Measurements from ENCODE around the gene PRPF38A. TPM values are rescaled to one million over a fixed set of nuclear protein-coding genes. Genes with fewer than 3 reads are reported as not detected.
A peak's percentile ranks its signal among the peaks of the same experiment; 100 is the strongest.

PRPF38A gene, protein sequence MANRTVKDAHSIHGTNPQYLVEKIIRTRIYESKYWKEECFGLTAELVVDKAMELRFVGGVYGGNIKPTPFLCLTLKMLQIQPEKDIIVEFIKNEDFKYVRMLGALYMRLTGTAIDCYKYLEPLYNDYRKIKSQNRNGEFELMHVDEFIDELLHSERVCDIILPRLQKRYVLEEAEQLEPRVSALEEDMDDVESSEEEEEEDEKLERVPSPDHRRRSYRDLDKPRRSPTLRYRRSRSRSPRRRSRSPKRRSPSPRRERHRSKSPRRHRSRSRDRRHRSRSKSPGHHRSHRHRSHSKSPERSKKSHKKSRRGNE
- 10 to 100 TPM; 72.7 to 74.3 TPM for total RNA-seq
- 47.3 TPM for polyA plus RNA-seq (2013, experiment 1 of 2)
- 42.2 TPM for polyA plus RNA-seq (2013, experiment 2 of 2)
- long read RNA-seq, experiment 1, full-length matches to known transcripts, result 17 of 32 reads
- long read RNA-seq, experiment 1, partial matches to known transcripts, result 3 of 32 reads
- long read RNA-seq, experiment 1, other reads (novel, unspliced or antisense), result 12 of 32 reads
- long read RNA-seq, experiment 2, full-length matches to known transcripts, result 73 of 91 reads
- long read RNA-seq, experiment 2, partial matches to known transcripts, result 3 of 91 reads
- long read RNA-seq, experiment 2, other reads (novel, unspliced or antisense), result 15 of 91 reads
- long read RNA-seq, experiment 3, full-length matches to known transcripts, result 299 of 315 reads
- long read RNA-seq, experiment 3, partial matches to known transcripts, result 5 of 315 reads
- long read RNA-seq, experiment 3, other reads (novel, unspliced or antisense), result 11 of 315 reads
- long read RNA-seq, experiment 4, full-length matches to known transcripts, result 67 of 82 reads
- long read RNA-seq, experiment 4, partial matches to known transcripts, result 10 of 82 reads
- long read RNA-seq, experiment 4, other reads (novel, unspliced or antisense), result 5 of 82 reads

DNA sequence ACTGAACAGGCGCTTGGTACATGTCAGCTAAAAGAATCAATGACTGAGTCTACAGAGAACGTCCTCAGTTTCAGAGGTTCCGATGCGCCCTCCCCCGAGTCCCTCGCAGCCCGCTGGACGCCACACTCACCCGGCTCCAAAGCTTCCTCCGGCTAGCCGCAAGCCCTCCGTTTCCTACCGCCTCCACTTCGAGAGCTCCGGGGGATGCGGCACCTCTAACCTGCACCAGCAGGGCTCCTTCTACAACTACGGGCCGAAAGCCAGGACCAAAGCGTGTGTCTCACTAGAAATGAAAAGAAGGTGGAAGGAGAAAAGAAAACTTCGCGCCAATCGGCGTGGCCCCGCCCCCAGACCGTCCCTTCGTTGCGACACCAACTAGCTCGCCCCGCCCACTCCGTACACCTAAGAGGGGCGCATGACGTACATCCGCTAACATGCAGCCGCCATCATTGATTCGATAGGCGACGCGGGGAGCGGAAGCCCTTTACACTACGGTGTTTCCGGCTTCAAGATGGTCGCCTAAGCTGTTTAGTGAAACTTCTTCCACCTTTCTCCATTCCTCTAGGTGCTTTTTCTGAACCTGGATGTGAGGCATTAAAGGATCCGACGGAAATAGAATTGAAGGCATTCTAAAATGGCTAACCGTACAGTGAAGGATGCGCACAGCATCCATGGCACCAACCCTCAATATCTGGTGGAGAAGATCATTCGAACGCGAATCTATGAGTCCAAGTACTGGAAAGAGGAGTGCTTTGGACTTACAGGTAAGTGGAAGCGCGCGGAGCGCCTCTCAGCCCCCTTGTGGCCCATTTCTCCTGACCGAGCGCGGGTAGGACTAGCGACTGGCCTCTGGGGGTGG lies at the start of gene PRPF38A, which contains the start of gene ORC1:
PRPF38A (plus strand) TSS at position 487 of the 859 bp plus-strand sequence; CDS start at position 635, 148 bp downstream.
ORC1 (minus strand) TSS at position 308 of the 859 bp plus-strand sequence. CDS start 2,200 bp downstream, outside the sequence.
- H3K27me3 ChIP-seq (ENCODE audit: control insufficient read depth, insufficient read depth, low read length, poor library complexity, severe bottlenecking), result no peaks in the 10 kb centered on the region
- peaks cover 52% of the 10 kb centered on the region for H3K36me3 Mint-ChIP-seq (ENCODE audit: low read depth)
- 0% methylated on average over 11 to 57 of the region's 57 CpGs for WGBS, 2 experiments (ENCODE audit: insufficient coverage in 1 of 2, insufficient read length in 1 of 2)

DNA sequence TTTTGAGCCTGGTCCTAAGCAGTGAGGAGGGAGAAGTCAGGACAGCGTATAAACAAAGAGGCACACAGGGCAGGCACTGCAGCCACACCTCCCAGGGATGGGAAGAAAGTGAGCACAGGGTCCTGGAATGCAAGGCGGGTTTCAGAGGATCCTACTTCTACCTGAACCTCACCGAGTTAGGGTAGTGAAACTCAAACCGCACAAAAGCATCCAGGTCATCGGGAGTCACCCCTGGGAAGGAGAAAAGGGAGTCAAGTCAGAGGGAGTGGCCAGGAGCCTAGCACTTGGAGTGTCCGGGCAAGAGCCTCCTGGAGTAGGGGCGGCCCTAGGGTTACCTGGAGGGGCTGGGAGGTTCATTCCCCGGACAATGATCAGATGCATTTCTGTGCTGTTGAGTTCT lies 49.0 kb upstream of the PRPF38A start:
- TF ChIP-seq, protein P1, sequence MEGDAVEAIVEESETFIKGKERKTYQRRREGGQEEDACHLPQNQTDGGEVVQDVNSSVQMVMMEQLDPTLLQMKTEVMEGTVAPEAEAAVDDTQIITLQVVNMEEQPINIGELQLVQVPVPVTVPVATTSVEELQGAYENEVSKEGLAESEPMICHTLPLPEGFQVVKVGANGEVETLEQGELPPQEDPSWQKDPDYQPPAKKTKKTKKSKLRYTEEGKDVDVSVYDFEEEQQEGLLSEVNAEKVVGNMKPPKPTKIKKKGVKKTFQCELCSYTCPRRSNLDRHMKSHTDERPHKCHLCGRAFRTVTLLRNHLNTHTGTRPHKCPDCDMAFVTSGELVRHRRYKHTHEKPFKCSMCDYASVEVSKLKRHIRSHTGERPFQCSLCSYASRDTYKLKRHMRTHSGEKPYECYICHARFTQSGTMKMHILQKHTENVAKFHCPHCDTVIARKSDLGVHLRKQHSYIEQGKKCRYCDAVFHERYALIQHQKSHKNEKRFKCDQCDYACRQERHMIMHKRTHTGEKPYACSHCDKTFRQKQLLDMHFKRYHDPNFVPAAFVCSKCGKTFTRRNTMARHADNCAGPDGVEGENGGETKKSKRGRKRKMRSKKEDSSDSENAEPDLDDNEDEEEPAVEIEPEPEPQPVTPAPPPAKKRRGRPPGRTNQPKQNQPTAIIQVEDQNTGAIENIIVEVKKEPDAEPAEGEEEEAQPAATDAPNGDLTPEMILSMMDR (conservative IDR thresholded peaks at IDR 0.05), result no peak
- no peak overlapping the region for H3K27ac ChIP-seq (ENCODE audit: low read depth, low read length)
- no peak overlapping the region for H3K27ac Mint-ChIP-seq
- no peak overlapping the region for H3K9ac ChIP-seq (ENCODE audit: extremely low read depth, low read length, poor library complexity, severe bottlenecking)
- peaks cover 83% of the 10 kb centered on the region for H3K36me3 Mint-ChIP-seq (ENCODE audit: low read depth)
- H3K36me3 ChIP-seq (ENCODE audit: control insufficient read depth, insufficient read depth, low read length), result peaks cover 88% of the 10 kb centered on the region
- no peaks in the 10 kb centered on the region for H3K9me3 ChIP-seq (ENCODE audit: control insufficient read depth, low read length)
- no peaks in the 10 kb centered on the region for H3K27me3 ChIP-seq (ENCODE audit: control insufficient read depth, insufficient read depth, low read length, poor library complexity, severe bottlenecking)
- no peaks in the 10 kb centered on the region for H3K27me3 Mint-ChIP-seq (ENCODE audit: insufficient read depth)
- peaks cover 4% of the 10 kb centered on the region for H3K4me1 ChIP-seq (ENCODE audit: control insufficient read depth, insufficient read depth, low read length)
- H3K4me3 Mint-ChIP-seq, result no peak overlapping the region
- peaks cover 7% of the 10 kb centered on the region for H3K4me1 Mint-ChIP-seq
- H3K4me3 ChIP-seq (ENCODE audit: low read length), result no peak overlapping the region
- H3K9me3 Mint-ChIP-seq, result no peaks in the 10 kb centered on the region
- DNase-seq, result no peak
- 94 to 97% methylated on average over 7 to 8 of the region's 8 CpGs for WGBS, 2 experiments (ENCODE audit: insufficient coverage in 1 of 2, insufficient read length in 1 of 2)

More for the DNA sequence above, at the start of gene PRPF38A, which contains the start of gene ORC1:
- Histone ChIP-seq H3K9ac (ENCODE audit: extremely low read depth, low read length, poor library complexity, severe bottlenecking) (peak within 1 kb of the TSS; percentile 97), H3K27ac (ENCODE audit: low read depth, low read length) (peak within 1 kb of the TSS; percentile 93), H3K9me3 (ENCODE audit: control insufficient read depth, low read length) (no peaks in the 10 kb centered on the region), H3K4me3 (ENCODE audit: low read length) (peak within 1 kb of the TSS; percentile 97), H3K36me3 (ENCODE audit: control insufficient read depth, insufficient read depth, low read length) (peaks cover 50% of the 10 kb centered on the region), H3K4me1 (ENCODE audit: control insufficient read depth, insufficient read depth, low read length) (no peaks in the 10 kb centered on the region)
- peak; percentile 98 for DNase-seq
- Mint-ChIP-seq H3K4me1 (peaks cover 16% of the 10 kb centered on the region), H3K27me3 (ENCODE audit: insufficient read depth) (no peaks in the 10 kb centered on the region), H3K9me3 (no peaks in the 10 kb centered on the region), H3K27ac (peak within 1 kb of the TSS; percentile 99), H3K4me3 (peak within 1 kb of the TSS; percentile 96)
- TF ChIP-seq, protein P1 (conservative IDR thresholded peaks at IDR 0.05), result peak; percentile 84
